ENCODE measurements around the gene TSPAN16. TPM values are rescaled to one million over a fixed set of nuclear protein-coding genes. Genes with fewer than 3 reads are reported as not detected.

TSPAN16 gene
- total RNA-seq, 1 experiment from 2014 or later = not detected

DNA sequence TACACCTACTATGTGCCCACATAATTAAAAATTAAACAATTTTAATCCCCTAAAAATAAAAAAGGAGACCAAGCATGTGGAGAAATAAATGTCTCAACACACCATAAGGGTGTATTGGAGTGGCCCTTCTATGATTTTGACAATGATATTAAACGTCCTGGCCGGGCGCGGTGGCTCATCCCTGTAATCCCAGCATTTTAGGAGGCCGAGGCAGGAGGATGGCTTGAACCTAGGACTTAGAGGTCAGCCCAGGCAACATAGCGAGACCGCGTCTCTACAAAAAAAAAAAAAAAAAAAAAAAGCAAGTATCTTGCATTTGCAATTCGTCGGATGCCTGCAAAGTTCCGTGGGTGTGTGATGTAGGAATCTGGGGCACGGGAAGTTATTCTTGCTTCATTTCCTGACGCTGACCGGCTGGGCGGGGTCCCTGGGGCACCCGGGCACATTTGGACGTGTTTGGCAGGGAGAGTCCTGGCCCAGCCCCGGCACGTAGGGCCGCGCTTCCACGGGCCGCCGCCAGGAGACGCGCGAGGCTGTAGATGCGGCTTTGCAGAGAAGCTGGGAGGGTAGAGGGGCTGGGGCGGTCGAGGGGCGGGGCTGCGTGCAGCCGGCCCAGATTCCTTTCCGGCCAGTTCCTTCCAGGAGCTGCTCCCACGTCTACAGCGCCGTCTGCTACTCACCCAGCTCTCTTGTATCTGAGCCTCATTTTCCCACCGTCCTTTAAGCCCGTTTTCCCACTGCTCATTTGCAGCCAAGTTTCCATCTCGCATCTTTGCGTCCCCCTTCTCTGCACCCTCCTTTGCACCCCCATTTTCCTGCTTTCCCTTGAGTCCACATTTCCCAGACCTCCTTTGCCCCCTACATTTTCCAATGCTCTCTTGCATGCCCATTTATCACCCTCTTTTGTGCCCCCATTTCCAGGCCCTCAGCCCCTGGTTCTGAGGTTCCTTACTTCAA lies 2.2 kb upstream of the TSPAN16 start:
- Histone ChIP-seq H3K4me1 (ENCODE audit: insufficient read depth, low read length, poor library complexity, severe bottlenecking) (no peaks in the 10 kb centered on the region), H3K4me3 (ENCODE audit: low read depth, low read length, poor library complexity, severe bottlenecking) (peak overlapping the region; percentile 33), H3K27me3 (replicated peaks; ENCODE audit: insufficient read depth, low read depth, low read length, poor library complexity) (no peaks in the 10 kb centered on the region), H3K9me3 (ENCODE audit: low read depth, low read length, poor library complexity, severe bottlenecking) (no peaks in the 10 kb centered on the region), H3K27ac (ENCODE audit: low read depth, low read length, poor library complexity, severe bottlenecking) (peak overlapping the region; percentile 24), H3K36me3 (ENCODE audit: insufficient read depth, low read length, poor library complexity, severe bottlenecking) (no peaks in the 10 kb centered on the region)
- intact Hi-C loops (cut with micrococcal nuclease; ENCODE audit: unreplicated experiment) = loop anchor here (2.0 to 10.0 kb wide), 4 partner anchors 89 to 291 kb away; partner anchors contain the start of gene EPOR
- peak; percentile 95 for DNase-seq (ENCODE audit: low spot score)
- BruUV-seq (replicated peaks) = no TSS peak
- ChIA-PET POLR2A (ENCODE audit: low non-redundant PET) (interaction anchor here (0.7 to 0.8 kb wide), 2 partner anchors 46 to 81 kb away, joined by 4 read pairs; no protein-coding TSS in a partner anchor), CTCF (interaction anchor here (0.5 to 1.1 kb wide), 15 partner anchors 12 to 189 kb away, joined by 3 to 18 read pairs (median 5); partner anchors contain the start of genes CCDC159, ELAVL3, SWSAP1 and TMEM205)
- TF ChIP-seq, protein P1, sequence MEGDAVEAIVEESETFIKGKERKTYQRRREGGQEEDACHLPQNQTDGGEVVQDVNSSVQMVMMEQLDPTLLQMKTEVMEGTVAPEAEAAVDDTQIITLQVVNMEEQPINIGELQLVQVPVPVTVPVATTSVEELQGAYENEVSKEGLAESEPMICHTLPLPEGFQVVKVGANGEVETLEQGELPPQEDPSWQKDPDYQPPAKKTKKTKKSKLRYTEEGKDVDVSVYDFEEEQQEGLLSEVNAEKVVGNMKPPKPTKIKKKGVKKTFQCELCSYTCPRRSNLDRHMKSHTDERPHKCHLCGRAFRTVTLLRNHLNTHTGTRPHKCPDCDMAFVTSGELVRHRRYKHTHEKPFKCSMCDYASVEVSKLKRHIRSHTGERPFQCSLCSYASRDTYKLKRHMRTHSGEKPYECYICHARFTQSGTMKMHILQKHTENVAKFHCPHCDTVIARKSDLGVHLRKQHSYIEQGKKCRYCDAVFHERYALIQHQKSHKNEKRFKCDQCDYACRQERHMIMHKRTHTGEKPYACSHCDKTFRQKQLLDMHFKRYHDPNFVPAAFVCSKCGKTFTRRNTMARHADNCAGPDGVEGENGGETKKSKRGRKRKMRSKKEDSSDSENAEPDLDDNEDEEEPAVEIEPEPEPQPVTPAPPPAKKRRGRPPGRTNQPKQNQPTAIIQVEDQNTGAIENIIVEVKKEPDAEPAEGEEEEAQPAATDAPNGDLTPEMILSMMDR (conservative IDR thresholded peaks at IDR 0.05; ENCODE audit: low read depth, low read length) = peak; percentile 99
- no peak for TF ChIP-seq EZH2 (IDR thresholded peaks at IDR 0.05; ENCODE audit: borderline replicate concordance, low read depth, low read length, poor library complexity, severe bottlenecking)

DNA sequence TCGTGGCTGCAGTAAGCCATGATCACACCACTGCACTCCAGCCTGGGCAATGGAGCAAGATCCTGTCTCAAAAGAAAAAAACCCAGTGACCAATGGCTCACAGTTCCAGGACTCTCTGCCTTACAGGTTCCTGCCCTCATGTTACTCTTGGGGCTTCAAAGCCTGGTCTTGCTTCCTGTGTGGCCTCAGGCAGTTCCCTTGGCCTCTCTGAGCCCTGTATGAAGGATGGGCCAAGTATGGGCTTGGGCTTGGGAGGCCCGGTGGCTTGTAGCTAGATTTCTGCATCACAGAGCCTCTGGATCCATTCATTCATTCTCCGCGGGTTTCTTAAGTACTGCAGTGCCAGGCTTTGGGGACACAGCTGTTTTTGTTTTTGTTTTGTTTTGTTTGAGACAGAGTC lies 780 bp upstream of the TSPAN16 start:
- ChIA-PET CTCF (no interaction called here), POLR2A (ENCODE audit: low non-redundant PET) (no interaction called here)
- Histone ChIP-seq H3K4me1 (ENCODE audit: insufficient read depth, low read length, poor library complexity, severe bottlenecking) (no peaks in the 10 kb centered on the region), H3K9me3 (ENCODE audit: low read depth, low read length, poor library complexity, severe bottlenecking) (no peaks in the 10 kb centered on the region), H3K27me3 (replicated peaks; ENCODE audit: insufficient read depth, low read depth, low read length, poor library complexity) (no peaks in the 10 kb centered on the region), H3K27ac (ENCODE audit: low read depth, low read length, poor library complexity, severe bottlenecking) (no peak overlapping the region), H3K36me3 (ENCODE audit: insufficient read depth, low read length, poor library complexity, severe bottlenecking) (no peaks in the 10 kb centered on the region), H3K4me3 (ENCODE audit: low read depth, low read length, poor library complexity, severe bottlenecking) (no peak overlapping the region)
- no peak for DNase-seq (ENCODE audit: low spot score)
- no TSS peak for BruUV-seq (replicated peaks)
- intact Hi-C loops (cut with micrococcal nuclease; ENCODE audit: unreplicated experiment) = loop anchor here (2.0 to 10.0 kb wide), 3 partner anchors 150 to 290 kb away; no protein-coding TSS in a partner anchor
- TF ChIP-seq, protein P1 (conservative IDR thresholded peaks at IDR 0.05; ENCODE audit: low read depth, low read length) = no peak
- no peak for TF ChIP-seq EZH2 (IDR thresholded peaks at IDR 0.05; ENCODE audit: borderline replicate concordance, low read depth, low read length, poor library complexity, severe bottlenecking)

DNA sequence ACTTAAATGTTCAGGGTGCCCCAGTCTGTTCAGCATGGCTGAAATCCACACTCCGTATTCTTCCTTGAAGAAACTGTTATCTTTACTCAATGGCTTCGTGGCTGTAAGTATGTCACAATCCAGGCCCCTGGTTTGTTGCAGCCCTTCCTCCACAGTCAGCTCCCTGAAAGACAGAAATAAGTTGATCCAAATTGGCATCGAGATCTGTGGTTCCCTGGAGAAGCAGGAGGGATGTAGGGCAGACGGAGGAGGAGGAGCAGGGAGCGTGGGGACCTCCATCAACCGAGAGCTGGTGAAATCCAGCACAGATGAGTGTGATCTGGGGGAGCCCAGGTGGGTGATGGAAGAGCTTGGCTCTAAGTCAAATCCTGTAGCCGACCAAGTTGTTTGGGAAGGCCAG lies 304 bp downstream of the TSPAN16 start:
- no peaks in the 10 kb centered on the region for H3K36me3 ChIP-seq (ENCODE audit: insufficient read depth, low read length, poor library complexity, severe bottlenecking)
- DNase-seq (ENCODE audit: low spot score) = no peak
- no peak overlapping the region for H3K4me3 ChIP-seq (ENCODE audit: low read depth, low read length, poor library complexity, severe bottlenecking)
- ChIA-PET CTCF (interaction anchor here (0.6 kb wide), 1 partner anchor 1562 kb away, joined by 10 read pairs; no protein-coding TSS in a partner anchor), POLR2A (ENCODE audit: low non-redundant PET) (interaction anchor here (0.6 kb wide), 1 partner anchor 35 kb away, joined by 8 read pairs; no protein-coding TSS in a partner anchor)
- H3K27me3 ChIP-seq (replicated peaks; ENCODE audit: insufficient read depth, low read depth, low read length, poor library complexity) = no peaks in the 10 kb centered on the region
- BruUV-seq (replicated peaks) = no TSS peak
- no peak for TF ChIP-seq EZH2 (IDR thresholded peaks at IDR 0.05; ENCODE audit: borderline replicate concordance, low read depth, low read length, poor library complexity, severe bottlenecking)
- TF ChIP-seq, protein P1 (conservative IDR thresholded peaks at IDR 0.05; ENCODE audit: low read depth, low read length) = no peak
- no peak overlapping the region for H3K27ac ChIP-seq (ENCODE audit: low read depth, low read length, poor library complexity, severe bottlenecking)
- no peaks in the 10 kb centered on the region for H3K9me3 ChIP-seq (ENCODE audit: low read depth, low read length, poor library complexity, severe bottlenecking)
- H3K4me1 ChIP-seq (ENCODE audit: insufficient read depth, low read length, poor library complexity, severe bottlenecking) = no peaks in the 10 kb centered on the region
- intact Hi-C loops (cut with micrococcal nuclease; ENCODE audit: unreplicated experiment) = loop anchor here (10.0 kb wide), 2 partner anchors 149 to 289 kb away; no protein-coding TSS in a partner anchor
